ENCODE data around the gene EFR3B. TPM values are rescaled to one million over a fixed set of nuclear protein-coding genes. Genes with fewer than 3 reads are reported as not detected.

The EFR3B gene
- total and polyA plus RNA-seq, 2 of the 13 experiments (the other 11 are each of a cell fraction or from before 2014, with no cell fraction given) = 0.42 TPM

GRCh38 chr2:25079050-25079635 is 37.3 kb downstream of the EFR3B start (continued):
- no peak for TF ChIP-seq GATA4 (IDR thresholded peaks at IDR 0.05; ENCODE audit: borderline replicate concordance, low read depth)

GRCh38 chr2:25081237-25081790 is 39.4 kb downstream of the EFR3B start:
- no peak overlapping the region for H3K9ac ChIP-seq (ENCODE audit: insufficient read depth, low read depth, low read length)
- no peaks in the 10 kb centered on the region for H3K79me2 ChIP-seq (ENCODE audit: insufficient read depth, low read length)
- no peak overlapping the region for H2AFZ ChIP-seq (ENCODE audit: low read length)
- no peak for ATAC-seq
- POLR2A ChIA-PET = no interaction called here
- no peak overlapping the region for H3K27ac ChIP-seq (ENCODE audit: extremely low read length, insufficient read depth, low read length)
- 55% methylated on average over 9 of the region's 9 CpGs for WGBS (ENCODE audit: low lambda C conversion rate)
- peaks cover 12% of the 10 kb centered on the region; the same call in 1 of the 2 replicates for H3K4me1 ChIP-seq (ENCODE audit: insufficient read depth, low read length)
- FAIRE-seq = no peak
- H3K4me2 ChIP-seq (ENCODE audit: low read depth, low read length) = no peak overlapping the region
- peaks cover 0 to 7% of the 10 kb centered on the region in 2 experiments; a peak in 1 of 5 replicates for H3K27me3 ChIP-seq (ENCODE audit: control insufficient read depth in 1 of 2, insufficient read depth in 2 of 2, low read length in 2 of 2)
- H3K4me3 ChIP-seq (replicated peaks in 1 of 3; ENCODE audit: insufficient read depth in 1 of 3, low read depth in 2 of 3, low read length in 3 of 3) = no peak overlapping the region
- in situ Hi-C loops (cut with HindIII; ENCODE audit: extremely low pct_ligation_motif_present, low pct_unique_long_range_greater_than_20kb) = no loop called here
- no peaks in the 10 kb centered on the region for H3K36me3 ChIP-seq (replicated peaks in 1 of 2; ENCODE audit: control insufficient read depth in 1 of 2, insufficient read depth in 2 of 2, low read length in 2 of 2)
- no peaks in the 10 kb centered on the region for H3K9me3 ChIP-seq (ENCODE audit: low read length)
- no peaks in the 10 kb centered on the region for H4K20me1 ChIP-seq (ENCODE audit: insufficient read depth, low read length)
- no TSS peak for BruUV-seq (replicated peaks)
- TF ChIP-seq ZSCAN21 (CRISPR knock-in tag; IDR thresholded peaks at IDR 0.05; ENCODE audit: borderline replicate concordance) (no peak), ZNF800 (CRISPR knock-in tag; IDR thresholded peaks at IDR 0.05) (no peak), FOXO4 (CRISPR knock-in tag; conservative IDR thresholded peaks at IDR 0.05) (no peak), PAX8 (CRISPR knock-in tag; IDR thresholded peaks at IDR 0.05; ENCODE audit: borderline replicate concordance) (no peak)
- no peak for DNase-seq (ENCODE audit: low spot score)
- intact Hi-C loops (cut with micrococcal nuclease; ENCODE audit: unreplicated experiment) = no loop called here
- CTCF ChIA-PET (ENCODE audit: low intra/inter-chr PET ratio, low total read pairs) = no interaction called here
